Heart left ventricle (tissue), 16 donors: ENCODE results near the gene DCD. TPM values are rescaled to one million over a fixed set of nuclear protein-coding genes. Genes with fewer than 3 reads are reported as not detected.

ENCODE experiments used
- ATAC-seq, 4 donors: fragments of 200-7000 bp; cut with Tn5 transposase; one replicate each; pipeline ENCODE4 v1.9.1; 2020 to 2022; ENCODE audit warnings: moderate library complexity in 4 of 4, mild to moderate bottlenecking in 3 of 4, moderate number of reproducible peaks in 1 of 4
- DNase-seq, 5 donors: peaks; one replicate each; pipeline ENCODE4 v3.0.0-alpha.2; 2020
- H3K27ac ChIP-seq, 12 donors: fragments of 200-600 bp; sonication (generic) in 4 of 12; one replicate each; pipeline versions ENCODE4 v1.5.0 to v1.8.0; 2016 to 2022; ENCODE audit warnings: mild to moderate bottlenecking in 2 of 12
- H3K27me3 ChIP-seq, 9 donors: fragments of 200-600 bp; sonication (generic) in 2 of 9; one replicate each; pipeline versions ENCODE4 v1.5.1 to v1.8.0; 2016 to 2022; ENCODE audit warnings: mild to moderate bottlenecking in 3 of 9
- H3K36me3 ChIP-seq, 9 donors: fragments of 200-600 bp; sonication (generic) in 2 of 9; one replicate each; pipeline versions ENCODE4 v1.5.0 to v1.8.0; 2018 to 2022; ENCODE audit warnings: mild to moderate bottlenecking in 2 of 9
- H3K4me1 ChIP-seq, 12 donors: fragments of 200-600 bp; sonication (generic) in 4 of 12; one replicate each; pipeline versions ENCODE4 v1.5.0 to v1.8.0; 2016 to 2022; ENCODE audit warnings: mild to moderate bottlenecking in 3 of 12
- H3K4me3 ChIP-seq, 12 donors: fragments of 200-600 bp; sonication (generic) in 4 of 12; one replicate each; pipeline versions ENCODE4 v1.5.0 to v1.8.0; 2017 to 2022; ENCODE audit warnings: mild to moderate bottlenecking in 9 of 12, moderate library complexity in 4 of 12
- H3K9me3 ChIP-seq, 12 donors: fragments of 200-600 bp; sonication (generic) in 4 of 12; one replicate each; pipeline versions ENCODE4 v1.5.0 to v1.8.0; 2016 to 2022; ENCODE audit warnings: mild to moderate bottlenecking in 1 of 12
- CTCF ChIP-seq, 12 donors: fragments of 200-600 bp; sonication (generic) in 4 of 12; IDR thresholded peaks; one replicate each; pipeline versions ENCODE4 v1.5.0 to v1.8.0; 2018 to 2022; ENCODE audit warnings: antibody characterized with exemption in 12 of 12, mild to moderate bottlenecking in 5 of 12
- POLR2A ChIP-seq, 2 donors: fragments of 450-650 bp; IDR thresholded peaks; one replicate each; pipeline ENCODE4 v1.6.1; 2017; ENCODE audit warnings: antibody characterized with exemption in 2 of 2, mild to moderate bottlenecking in 2 of 2, moderate library complexity in 2 of 2
- WGBS, 4 donors: extraction: QIAGEN DNeasy Blood & Tissue Kit in 2 of 4; methylation state at CpG; one replicate each; pipeline versions ENCODE4 v1.1.5 to v1.1.7; 2013 to 2018; 5-methylcytosine and 5-hydroxymethylcytosine counted together
- intact Hi-C, 10 donors: fragments of 100-400 bp; cut with DNase I; formaldehyde crosslinking; loops; one replicate each; pipeline versions ENCODE4 v1.11.1 to v1.14.2; 2022
- polyA plus RNA-seq, 2 donors: library from polyadenylated mRNA; stranded (reverse); fragments of 200-250 nt; gene quantifications; one replicate each; pipeline ENCODE4 v1.2.3, GENCODE V29; 2013
- total RNA-seq, 9 donors: library from RNA; depleted of rRNA in 2 of 9; stranded (reverse); fragments of >200 nt in 2 of 9; fragmentation: NEBNext Ultra II Directional in 3 of 9; extraction: Animal tissue kit (Norgen Biotek cat#: 25700) in 3 of 9; gene quantifications; one replicate each; pipeline versions ENCODE4 v1.1.0 to v1.2.4, GENCODE V29; 2016 to 2023
- donor health status: ischemic (EF 13 %, LVEDD 7.1; RV severe dilation, severe dysfunction).
- donor health status: healthy with polysubstance abuse.
- donor health status: DM: no; HTN: yes; CAD: no.
- donor health status: DM: no; HTN: no; CAD: no.
- donor health status: ischemic (EF 25% LVEDD 6.9; RV normal size, moderate dysfunction).
- donor health status: ischemic (EF 25% LVEDD 5.7; RV mildly dilated, moderate dysfunction).
- donor health status: healthy.
- donor health status: DM: yes; HTN: yes; CAD: no.
- donor health status: ischemic (EF 35%, LVEDD 5.7; RV mildly dilated, moderate dysfunction).
- donor health status: nonischemic (EF 11% LVEDD 7.7; RV severe dilation, severe dysfunction).
- donor health status: DM: yes; HTN: yes; CAD: no.
- donor health status: PGD.
- donor health status: ischemic (EF 29% LVEDD 5.4; RV normal size, mild dysfunction).
- donor health status: nonischemic (EF 23%, LVEDD 6.1; RV moderate dilation, normal function).

DCD gene
- total and polyA plus RNA-seq, 11 donors, result not detected

- peaks cover 0 to 45% (median 0%) of the 10 kb centered on the region in 9 donors for H3K27me3 ChIP-seq
- no peaks in the 10 kb centered on the region for H3K36me3 ChIP-seq
Measured at GRCh38 chr12:54627304-54627703, 20.9 kb downstream of the DCD start.

GRCh38 chr12:54625598-54625997 is 22.6 kb downstream of the DCD start:
- no peak for DNase-seq
- no peak overlapping the region for H3K4me3 ChIP-seq
- no peaks in the 10 kb centered on the region for H3K4me1 ChIP-seq
- no peaks in the 10 kb centered on the region for H3K36me3 ChIP-seq
- ATAC-seq, result no peak
- no peak overlapping the region for H3K27ac ChIP-seq
- intact Hi-C loops, result no loop called here
- TF ChIP-seq POLR2A (IDR thresholded peaks at IDR 0.05) (no peak), CTCF (IDR thresholded peaks at IDR 0.05) (no peak)
- peaks cover 0 to 5% (median 0%) of the 10 kb centered on the region in 12 donors for H3K9me3 ChIP-seq
- peaks cover 0 to 50% (median 8%) of the 10 kb centered on the region in 9 donors for H3K27me3 ChIP-seq

More at GRCh38 chr12:54627304-54627703, 20.9 kb downstream of the DCD start:
- no peak overlapping the region for H3K27ac ChIP-seq
- DNase-seq (no peak), ATAC-seq (no peak)
- TF ChIP-seq CTCF (IDR thresholded peaks at IDR 0.05) (no peak), POLR2A (IDR thresholded peaks at IDR 0.05) (no peak)
- intact Hi-C loops, result no loop called here
- 88 to 92% (median 91%) methylated on average over 3 of the region's 3 CpGs for WGBS, 4 donors
- H3K9me3 ChIP-seq, result peaks cover 0 to 5% (median 0%) of the 10 kb centered on the region in 12 donors
- no peaks in the 10 kb centered on the region for H3K4me1 ChIP-seq
- H3K4me3 ChIP-seq, result no peak overlapping the region

- intact Hi-C loops, result no loop called here
- 39 to 43% (median 42%) methylated on average over 5 of the region's 5 CpGs for WGBS, 4 donors
- peaks cover 0 to 50% (median 8%) of the 10 kb centered on the region in 9 donors for H3K27me3 ChIP-seq
Measured at GRCh38 chr12:54624315-54625279, 23.6 kb downstream of the DCD start.

More at GRCh38 chr12:54624315-54625279, 23.6 kb downstream of the DCD start:
- TF ChIP-seq CTCF (IDR thresholded peaks at IDR 0.05) (no peak), POLR2A (IDR thresholded peaks at IDR 0.05) (no peak)
- Histone ChIP-seq H3K27ac (no peak overlapping the region), H3K4me1 (no peaks in the 10 kb centered on the region), H3K36me3 (no peaks in the 10 kb centered on the region), H3K4me3 (no peak overlapping the region), H3K9me3 (peaks cover 0 to 5% (median 0%) of the 10 kb centered on the region in 12 donors)
- DNase-seq (no peak), ATAC-seq (no peak)
